Measurements from ENCODE around the gene VAC14. TPM values are rescaled to one million over a fixed set of nuclear protein-coding genes. Genes with fewer than 3 reads are reported as not detected.

The VAC14 gene
- total RNA-seq, 2 donors from 2014 or later = 26.5 to 27.7 TPM

DNA sequence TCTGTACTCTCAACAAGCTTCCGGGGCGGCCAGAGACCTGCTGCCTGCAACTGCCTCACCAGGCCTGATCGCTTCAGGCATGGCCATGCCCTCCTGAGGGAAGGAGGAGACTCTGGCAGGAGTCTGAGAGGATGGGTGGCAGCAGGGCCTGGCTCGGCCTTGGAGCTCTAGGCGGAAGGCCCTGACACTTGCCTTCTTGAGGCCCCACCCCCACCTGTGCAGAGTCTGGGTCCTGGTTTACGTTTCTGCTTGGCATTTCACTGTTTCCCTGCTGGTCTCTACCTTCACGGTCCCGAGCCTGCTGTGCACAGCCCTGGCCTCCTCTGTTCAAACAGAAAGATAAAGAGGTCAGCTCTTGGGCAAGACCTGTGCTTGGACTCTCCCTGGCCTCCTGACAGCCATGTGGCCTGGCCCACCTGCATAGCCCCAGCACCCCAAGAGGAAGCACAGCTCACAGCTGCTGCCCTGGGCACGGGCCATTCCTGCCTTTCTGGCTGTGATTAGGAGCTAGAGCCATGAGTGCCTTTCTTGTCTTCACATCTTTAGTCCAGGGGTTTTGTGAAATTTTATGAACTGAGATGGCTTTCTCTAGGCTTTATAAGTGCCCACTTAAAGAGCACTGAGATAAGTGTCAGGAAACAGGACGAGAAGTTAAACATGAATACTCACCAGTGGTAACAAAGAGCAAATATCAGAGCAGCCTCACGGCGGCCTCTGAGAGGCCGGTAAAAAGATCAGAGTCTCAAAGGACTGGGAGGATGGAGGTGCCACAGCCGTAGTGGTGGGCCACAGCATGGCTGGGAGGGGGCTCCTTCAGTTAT, 89.5 kb downstream of the VAC14 start:
- Histone ChIP-seq H3K4me3 (no peak overlapping the region), H3K36me3 (replicated peaks in 1 of 2; ENCODE audit: insufficient read depth in 1 of 2, low read depth in 2 of 2) (no peaks in the 10 kb centered on the region), H3K4me1 (peaks cover 20% of the 10 kb centered on the region), H3K9me3 (no peaks in the 10 kb centered on the region), H3K27ac (no peak overlapping the region), H3K27me3 (no peaks in the 10 kb centered on the region)
- no peak for TF ChIP-seq POLR2A (IDR thresholded peaks at IDR 0.05)
- TF ChIP-seq, protein P1, sequence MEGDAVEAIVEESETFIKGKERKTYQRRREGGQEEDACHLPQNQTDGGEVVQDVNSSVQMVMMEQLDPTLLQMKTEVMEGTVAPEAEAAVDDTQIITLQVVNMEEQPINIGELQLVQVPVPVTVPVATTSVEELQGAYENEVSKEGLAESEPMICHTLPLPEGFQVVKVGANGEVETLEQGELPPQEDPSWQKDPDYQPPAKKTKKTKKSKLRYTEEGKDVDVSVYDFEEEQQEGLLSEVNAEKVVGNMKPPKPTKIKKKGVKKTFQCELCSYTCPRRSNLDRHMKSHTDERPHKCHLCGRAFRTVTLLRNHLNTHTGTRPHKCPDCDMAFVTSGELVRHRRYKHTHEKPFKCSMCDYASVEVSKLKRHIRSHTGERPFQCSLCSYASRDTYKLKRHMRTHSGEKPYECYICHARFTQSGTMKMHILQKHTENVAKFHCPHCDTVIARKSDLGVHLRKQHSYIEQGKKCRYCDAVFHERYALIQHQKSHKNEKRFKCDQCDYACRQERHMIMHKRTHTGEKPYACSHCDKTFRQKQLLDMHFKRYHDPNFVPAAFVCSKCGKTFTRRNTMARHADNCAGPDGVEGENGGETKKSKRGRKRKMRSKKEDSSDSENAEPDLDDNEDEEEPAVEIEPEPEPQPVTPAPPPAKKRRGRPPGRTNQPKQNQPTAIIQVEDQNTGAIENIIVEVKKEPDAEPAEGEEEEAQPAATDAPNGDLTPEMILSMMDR (IDR thresholded peaks at IDR 0.05) = no peak
- intact Hi-C loops (cut with DNase I) = no loop called here
- ATAC-seq = no peak
- DNase-seq = no peak
- 89 to 95% methylated on average over 6 to 14 of the region's 14 CpGs for WGBS, 2 donors

DNA sequence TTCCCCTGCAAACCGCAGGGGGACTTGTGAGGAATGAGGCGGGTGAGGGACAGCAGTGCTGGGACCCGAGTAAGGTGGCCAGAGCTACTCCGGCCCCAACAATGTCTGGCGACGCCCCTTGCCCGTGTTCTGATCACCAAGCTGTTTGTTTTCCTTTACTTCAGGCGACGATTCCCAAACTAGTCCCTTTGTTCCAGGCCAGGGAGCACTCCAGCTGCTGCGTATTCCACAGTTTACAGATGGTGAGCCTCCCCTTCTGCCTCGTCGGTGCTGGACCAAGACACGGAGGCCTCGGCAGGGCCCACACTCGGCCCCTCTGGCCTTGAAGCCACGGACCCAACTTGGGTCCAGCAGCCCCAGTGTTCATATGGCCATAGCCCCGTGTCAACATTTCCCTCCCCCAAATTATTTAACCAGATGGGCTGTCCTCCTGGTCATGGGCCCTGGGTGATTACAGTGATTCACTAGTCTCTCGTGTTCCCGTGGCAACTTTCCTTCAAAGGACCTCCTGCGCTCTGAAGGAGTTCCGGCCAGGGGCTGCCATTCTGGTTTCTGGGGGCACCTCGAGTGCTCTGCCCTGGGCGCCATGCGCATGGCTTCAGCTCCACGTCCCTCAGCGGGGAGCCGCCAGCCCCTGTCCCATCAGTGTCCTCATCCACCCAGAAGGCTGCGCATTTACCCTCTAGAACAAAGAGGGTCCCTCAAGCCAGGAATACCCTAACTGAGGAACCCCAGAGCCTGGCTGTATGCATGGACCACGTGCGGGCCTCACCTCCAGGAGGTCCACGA, 90.3 kb downstream of the VAC14 start:
- no peak for ATAC-seq
- Histone ChIP-seq H3K27ac (no peak overlapping the region), H3K9me3 (no peaks in the 10 kb centered on the region), H3K4me1 (peaks cover 12% of the 10 kb centered on the region), H3K27me3 (no peaks in the 10 kb centered on the region), H3K4me3 (no peak overlapping the region), H3K36me3 (replicated peaks in 1 of 2; ENCODE audit: insufficient read depth in 1 of 2, low read depth in 2 of 2) (no peaks in the 10 kb centered on the region)
- WGBS, 2 donors = 94 to 97% methylated on average over 22 to 28 of the region's 31 CpGs
- intact Hi-C loops (cut with DNase I) = no loop called here
- TF ChIP-seq POLR2A (IDR thresholded peaks at IDR 0.05) = no peak
- TF ChIP-seq, protein P1 (IDR thresholded peaks at IDR 0.05) = no peak
- DNase-seq = no peak

DNA sequence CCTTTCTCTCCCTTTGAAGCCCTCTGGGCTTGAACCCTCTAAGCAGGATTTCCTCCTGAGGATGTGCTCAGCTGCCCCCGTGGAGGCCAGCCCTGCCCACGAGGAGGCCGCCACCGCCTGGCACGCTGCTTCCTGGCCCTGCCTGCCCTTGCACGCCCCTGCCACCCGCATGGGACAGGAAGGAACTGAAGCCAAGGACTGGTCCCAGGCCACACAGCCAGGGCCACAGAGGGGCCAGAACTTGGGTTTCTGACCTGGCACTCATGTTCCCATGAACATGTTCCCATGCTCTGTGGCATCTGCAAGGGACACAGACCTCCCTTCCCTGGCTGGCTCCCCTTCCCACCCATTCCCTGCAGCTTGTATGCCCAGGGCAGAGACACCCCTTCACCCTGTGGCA, 91.0 kb downstream of the VAC14 start:
- H3K4me1 ChIP-seq = peaks cover 5% of the 10 kb centered on the region
- no peaks in the 10 kb centered on the region for H3K27me3 ChIP-seq
- ATAC-seq (no peak), DNase-seq (no peak)
- no peaks in the 10 kb centered on the region for H3K9me3 ChIP-seq
- no peaks in the 10 kb centered on the region for H3K36me3 ChIP-seq (replicated peaks in 1 of 2; ENCODE audit: insufficient read depth in 1 of 2, low read depth in 2 of 2)
- no peak overlapping the region for H3K4me3 ChIP-seq
- WGBS, 2 donors = 62% methylated on average over 7 of the region's 7 CpGs; no CpG with 5 or more reads in 1 of the 2 donors
- TF ChIP-seq, protein P1 (IDR thresholded peaks at IDR 0.05) = no peak
- TF ChIP-seq POLR2A (IDR thresholded peaks at IDR 0.05) = no peak
- H3K27ac ChIP-seq = no peak overlapping the region
- intact Hi-C loops (cut with DNase I) = no loop called here

DNA sequence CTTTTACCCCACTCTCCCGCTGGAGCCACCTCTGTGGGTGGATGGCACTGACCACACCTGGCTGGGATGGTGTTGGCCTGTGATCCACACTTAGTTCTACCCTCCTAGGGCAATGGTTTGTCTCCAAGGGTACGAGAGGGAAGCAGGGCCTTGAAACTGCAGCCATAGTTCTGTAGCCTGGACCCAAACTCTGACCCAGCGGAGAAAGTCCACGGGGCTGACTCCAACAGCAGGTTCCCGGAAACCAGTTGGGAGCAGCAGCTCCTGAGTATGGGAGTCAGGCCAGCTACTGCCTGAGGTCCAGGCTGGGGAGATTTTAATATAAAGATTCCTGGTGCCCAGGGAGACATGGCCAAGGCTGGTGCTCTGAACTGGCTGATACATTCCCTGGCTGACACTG, 91.5 kb downstream of the VAC14 start:
- H3K27me3 ChIP-seq = no peaks in the 10 kb centered on the region
- H3K27ac ChIP-seq = no peak overlapping the region
- H3K9me3 ChIP-seq = no peaks in the 10 kb centered on the region
- no peaks in the 10 kb centered on the region for H3K36me3 ChIP-seq (replicated peaks in 1 of 2; ENCODE audit: insufficient read depth in 1 of 2, low read depth in 2 of 2)
- H3K4me3 ChIP-seq = no peak overlapping the region
- DNase-seq (no peak), ATAC-seq (no peak)
- H3K4me1 ChIP-seq = peaks cover under 1% of the 10 kb centered on the region
- intact Hi-C loops (cut with DNase I) = no loop called here
- 98% methylated on average over 5 of the region's 5 CpGs for whole genome bisulfite sequencing, 2 donors
- no peak for TF ChIP-seq POLR2A (IDR thresholded peaks at IDR 0.05)
- TF ChIP-seq, protein P1 (IDR thresholded peaks at IDR 0.05) = no peak
